PC-3 (cell line): ENCODE data around the gene B2M. TPM values are rescaled to one million over a fixed set of nuclear protein-coding genes. Genes with fewer than 3 reads are reported as not detected.

Source experiments
- ATAC-seq: fragments of 200-7000 bp; cut with Tn5 transposase; 2 replicates; pipeline ENCODE4 v1.9.1; 2020; ENCODE audit warnings: mild to moderate bottlenecking, moderate library complexity
- BruUV-seq: library from RNA; stranded (reverse); fragments of 400-500 nt; replicated peaks from 2 replicates; lab custom pipeline; 2021; lab: Mats Ljungman, UMichigan
- CTCF ChIA-PET: fragments of 300-600 bp; sonication (Branson Sonifier 250); formaldehyde crosslinking; loops from one replicate; lab custom pipeline; 2022; ENCODE audit warnings: antibody characterized with exemption; lab: Charles Lee
- POLR2A ChIA-PET: fragments of 300-600 bp; sonication (Branson Sonifier 250); formaldehyde crosslinking; loops from one replicate; lab custom pipeline; 2022; ENCODE audit warnings: antibody characterized with exemption; ENCODE audit not compliant: unreplicated experiment; lab: Charles Lee
- DNase-seq: peaks from one replicate; pipeline ENCODE4 v3.0.0-alpha.2; 2015
- H2AFZ ChIP-seq: fragments of 300-600 bp; sonication (generic); 2 replicates; pipeline ENCODE4 v1.6.0; 2016; ENCODE audit warnings: antibody characterized with exemption, low read length
- H3F3A ChIP-seq: fragments of 300-600 bp; sonication (generic); one replicate; pipeline ENCODE4 v1.6.0; 2017; ENCODE audit warnings: antibody characterized with exemption, low read length, control low read depth, mild to moderate bottlenecking; ENCODE audit not compliant: unreplicated experiment
- H3K27ac ChIP-seq: fragments of 300-600 bp; sonication (generic); 2 replicates; pipeline ENCODE4 v1.5.1; 2016; ENCODE audit warnings: mild to moderate bottlenecking, low read length
- H3K27me3 ChIP-seq: fragments of 300-600 bp; sonication (generic); 2 replicates; pipeline ENCODE4 v1.6.1; 2016; ENCODE audit warnings: low read length, mixed read lengths
- H3K36me3 ChIP-seq: fragments of 300-600 bp; sonication (generic); 2 replicates; pipeline ENCODE4 v1.6.1; 2016; ENCODE audit warnings: low read depth, mixed run types, low read length, mixed read lengths
- H3K4me1 ChIP-seq: fragments of 300-600 bp; sonication (generic); 2 replicates; pipeline ENCODE4 v1.5.1; 2016; ENCODE audit warnings: low read length; ENCODE audit not compliant: insufficient read depth
- H3K4me2 ChIP-seq: fragments of 300-600 bp; sonication (generic); 2 replicates; pipeline ENCODE4 v1.6.0; 2016; ENCODE audit warnings: low read length
- H3K4me3 ChIP-seq: fragments of 300-600 bp; sonication (generic); 2 replicates; pipeline ENCODE4 v1.5.1; 2016; ENCODE audit warnings: mild to moderate bottlenecking, low read length, mixed read lengths
- H3K79me2 ChIP-seq: fragments of 300-600 bp; sonication (generic); 2 replicates; pipeline ENCODE4 v1.6.1; 2017; ENCODE audit warnings: low read length, mixed read lengths
- H3K9ac ChIP-seq: fragments of 300-600 bp; sonication (generic); 2 replicates; pipeline ENCODE4 v1.6.0; 2016; ENCODE audit warnings: mild to moderate bottlenecking, low read length
- H3K9me2 ChIP-seq: fragments of 300-600 bp; sonication (generic); replicated peaks from 2 replicates; pipeline ENCODE4 v1.6.1; 2016; ENCODE audit warnings: mixed run types, low read length, mixed read lengths
- H3K9me3 ChIP-seq: fragments of 300-600 bp; sonication (generic); 2 replicates; pipeline ENCODE4 v1.6.1; 2016; ENCODE audit warnings: low read length, mixed read lengths
- H4K20me1 ChIP-seq: fragments of 300-600 bp; sonication (generic); 2 replicates; pipeline ENCODE4 v1.6.1; 2016; ENCODE audit warnings: low read length, mixed read lengths
- CTCF ChIP-seq: fragments of 300-600 bp; sonication (generic); conservative IDR thresholded peaks from 2 replicates; pipeline ENCODE4 v1.5.1; 2017; ENCODE audit warnings: antibody characterized with exemption, low read depth, mild to moderate bottlenecking, low read length
- EZH2 ChIP-seq: fragments of 300-600 bp; sonication (generic); IDR thresholded peaks from one replicate; pipeline ENCODE4 v1.6.1; 2017; ENCODE audit warnings: antibody characterized with exemption, mild to moderate bottlenecking, low read length; ENCODE audit not compliant: unreplicated experiment
- EZH2phosphoT487 ChIP-seq: fragments of 300-600 bp; sonication (generic); IDR thresholded peaks from 2 replicates; pipeline ENCODE4 v1.6.1; 2018; ENCODE audit warnings: mild to moderate bottlenecking, antibody characterized with exemption, low read length, borderline replicate concordance
- intact Hi-C: fragments of 100-400 bp; cut with micrococcal nuclease; formaldehyde crosslinking; loops from 2 replicates; pipeline ENCODE4 v1.9.0; 2023
- total RNA-seq: library from RNA; depleted of rRNA; stranded (reverse); fragments of >200 nt; gene quantifications from 2 replicates; pipeline ENCODE4 v1.2.3, GENCODE V29; 2014

The B2M gene
- total RNA-seq, 1 experiment from 2014 or later, result 608 TPM

GRCh38 chr15:44692659-44693058 lies 18.7 kb upstream of the B2M start:
- Histone ChIP-seq H3F3A (no peaks in the 10 kb centered on the region), H3K9me3 (no peaks in the 10 kb centered on the region), H3K9ac (no peak overlapping the region), H3K9me2 (no peaks in the 10 kb centered on the region), H3K79me2 (no peaks in the 10 kb centered on the region), H4K20me1 (no peaks in the 10 kb centered on the region), H3K4me3 (no peak overlapping the region), H3K4me1 (no peaks in the 10 kb centered on the region), H3K27me3 (no peaks in the 10 kb centered on the region), H3K27ac (no peak overlapping the region), H2AFZ (no peak overlapping the region), H3K4me2 (no peak overlapping the region), H3K36me3 (no peaks in the 10 kb centered on the region)
- no peak for DNase-seq
- ChIA-PET POLR2A (no interaction called here), CTCF (interaction anchor here (0.6 kb wide), 1 partner anchor 43 kb away, joined by 4 read pairs; no protein-coding TSS in a partner anchor)
- ATAC-seq, result no peak
- intact Hi-C loops, result no loop called here
- no TSS peak for BruUV-seq
- TF ChIP-seq CTCF, result no peak
- TF ChIP-seq EZH2phosphoT487, result no peak
- TF ChIP-seq EZH2, result no peak

GRCh38 chr15:44694416-44694815 lies 16.9 kb upstream of the B2M start:
- Histone ChIP-seq H3F3A (no peaks in the 10 kb centered on the region), H4K20me1 (no peaks in the 10 kb centered on the region), H3K4me3 (no peak overlapping the region), H3K9ac (no peak overlapping the region), H3K9me2 (no peaks in the 10 kb centered on the region), H3K36me3 (no peaks in the 10 kb centered on the region), H3K27me3 (no peaks in the 10 kb centered on the region), H3K79me2 (no peaks in the 10 kb centered on the region), H3K4me2 (no peak overlapping the region), H3K9me3 (no peaks in the 10 kb centered on the region), H2AFZ (no peak overlapping the region), H3K27ac (no peak overlapping the region), H3K4me1 (no peaks in the 10 kb centered on the region)
- no peak for TF ChIP-seq CTCF
- intact Hi-C loops, result no loop called here
- BruUV-seq, result no TSS peak
- ChIA-PET CTCF (interaction anchor here (0.6 kb wide), 1 partner anchor 13 kb away, joined by 4 read pairs; no protein-coding TSS in a partner anchor), POLR2A (no interaction called here)
- ATAC-seq (no peak), DNase-seq (no peak)

GRCh38 chr15:44695294-44695693 lies 16.0 kb upstream of the B2M start:
- Histone ChIP-seq H3K4me3 (no peak overlapping the region), H2AFZ (no peak overlapping the region), H3K9me2 (no peaks in the 10 kb centered on the region), H3K9ac (no peak overlapping the region), H3K36me3 (no peaks in the 10 kb centered on the region), H3K27me3 (no peaks in the 10 kb centered on the region), H3K4me1 (no peaks in the 10 kb centered on the region), H3K27ac (no peak overlapping the region), H3K9me3 (no peaks in the 10 kb centered on the region), H4K20me1 (no peaks in the 10 kb centered on the region), H3K4me2 (no peak overlapping the region), H3K79me2 (no peaks in the 10 kb centered on the region), H3F3A (no peaks in the 10 kb centered on the region)
- TF ChIP-seq EZH2, result no peak
- TF ChIP-seq CTCF, result no peak
- TF ChIP-seq EZH2phosphoT487, result no peak
- POLR2A ChIA-PET, result no interaction called here
- BruUV-seq, result no TSS peak
- DNase-seq (no peak), ATAC-seq (no peak)
- intact Hi-C loops, result no loop called here
- CTCF ChIA-PET, result no interaction called here
